Panc1 (cell line): ENCODE results near the gene RNF19B.

Experiments
- CTCF ChIP-seq: fragments of 450-650 bp; IDR thresholded peaks from 2 replicates; pipeline ENCODE4 v1.5.1; 2017; ENCODE audit warnings: mild to moderate bottlenecking
- POLR2AphosphoS5 ChIP-seq: IDR thresholded peaks from 2 replicates; pipeline ENCODE4 v1.6.1; 2012; ENCODE audit warnings: mild to moderate bottlenecking, low read depth, low read length, moderate library complexity
- REST ChIP-seq, 2 experiments: IDR thresholded peaks; 2 replicates each; pipeline ENCODE4 v1.6.1; 2011 to 2012; ENCODE audit warnings: low read depth in 2 of 2, control low read depth in 1 of 2, low read length in 1 of 2, mild to moderate bottlenecking in 1 of 2, moderate library complexity in 1 of 2; ENCODE audit not compliant: insufficient read depth in 1 of 2
- SIN3A ChIP-seq: IDR thresholded peaks from 2 replicates; pipeline ENCODE4 v1.6.1; 2012; ENCODE audit warnings: low read depth, mild to moderate bottlenecking, low read length, moderate library complexity, borderline replicate concordance; ENCODE audit not compliant: insufficient read depth

- TF ChIP-seq CTCF (no peak), REST (IDR thresholded peaks at IDR 0.05; ENCODE audit: insufficient read depth in 1 of 2, low read depth in 2 of 2, low read length in 1 of 2) (no peak), POLR2AphosphoS5 (no peak), SIN3A (no peak)
Observed at GRCh38 chr1:32894019-32894600, 70.5 kb downstream of the RNF19B start.
